HepG2 (cell line): ENCODE data around the gene CCNL1. TPM values are rescaled to one million over a fixed set of nuclear protein-coding genes. Genes with fewer than 3 reads are reported as not detected.

Source experiments
- CAMTA2 ChIP-seq: sonication (generic); formaldehyde crosslinking; IDR thresholded peaks from 2 replicates; pipeline ENCODE4 v1.4.0; 2020; ENCODE audit warnings: mild to moderate bottlenecking, missing genetic modification reagents, borderline replicate concordance
- FOXA3 ChIP-seq: IDR thresholded peaks from 2 replicates; pipeline ENCODE4 v1.6.1; 2016; ENCODE audit warnings: missing genetic modification reagents, missing compliant biosample characterization
- FOXK2 ChIP-seq: fragments of 450-650 bp; IDR thresholded peaks from 2 replicates; pipeline ENCODE4 v1.6.1; 2016
- MED8 ChIP-seq: sonication (generic); formaldehyde crosslinking; IDR thresholded peaks from 2 replicates; pipeline ENCODE4 v1.8.1; 2023; ENCODE audit warnings: mild to moderate bottlenecking, missing genetic modification reagents; ENCODE audit not compliant: insufficient replicate concordance
- POLR2AphosphoS5 ChIP-seq: IDR thresholded peaks from 2 replicates; pipeline ENCODE4 v1.6.1; 2012; ENCODE audit warnings: low read depth, low read length
- PTBP1 ChIP-seq: fragments of 200-400 bp; formaldehyde crosslinking; IDR thresholded peaks from 2 replicates; pipeline ENCODE4 v1.6.1; 2018; ENCODE audit warnings: low read length, low read depth; ENCODE audit not compliant: poor library complexity, severe bottlenecking
- SRF ChIP-seq: IDR thresholded peaks from 2 replicates; pipeline ENCODE4 v1.6.1; 2011; ENCODE audit warnings: mild to moderate bottlenecking, low read depth, low read length, moderate library complexity
- TBP ChIP-seq: sonication (generic); formaldehyde crosslinking; IDR thresholded peaks from 2 replicates; pipeline ENCODE4 v1.5.0; 2020; ENCODE audit warnings: missing genetic modification reagents
- TIGD3 ChIP-seq: sonication (generic); formaldehyde crosslinking; IDR thresholded peaks from 2 replicates; pipeline ENCODE4 v1.5.1; 2020; ENCODE audit warnings: mild to moderate bottlenecking, missing genetic modification reagents, borderline replicate concordance
- ZHX2 ChIP-seq, 2 experiments: sonication (generic) in 1 of 2; formaldehyde crosslinking in 1 of 2; IDR thresholded peaks; 2 replicates each; pipeline versions ENCODE4 v1.6.1 to v1.9.0; 2014 to 2022; ENCODE audit warnings: antibody characterized with exemption in 1 of 2, borderline replicate concordance in 1 of 2, inconsistent platforms in 1 of 2, low read depth in 1 of 2, missing genetic modification reagents in 1 of 2
- polyA plus RNA-seq, 8 experiments: library from polyadenylated mRNA; depleted of rRNA in 3 of 8; stranded (reverse) in 7 of 8; unstranded in 1 of 8; fragments of >200 nt; fragmentation: Illumina TruSeq in 4 of 8; extraction: Trizol in 4 of 8; gene quantifications; 2 replicates each; pipeline versions ENCODE4 v1.2.1 to v1.2.3, GENCODE V29; 2011 to 2016; ENCODE audit warnings: low read depth in 4 of 8, missing spikeins in 1 of 8, mixed read lengths in 1 of 8; ENCODE audit not compliant: insufficient read depth in 1 of 8
- total RNA-seq, 5 experiments: library from RNA; depleted of rRNA; stranded (reverse); fragments of >200 nt; fragmentation: Illumina TruSeq; extraction: Trizol; gene quantifications; 2 replicates each; pipeline ENCODE4 v1.2.3, GENCODE V29; 2016; ENCODE audit warnings: low read depth in 1 of 5
- TF ChIP-seq, protein P1 (sequence below): sonication (generic); formaldehyde crosslinking; IDR thresholded peaks from 2 replicates; pipeline ENCODE4 v1.4.0; 2020; ENCODE audit warnings: missing genetic modification reagents
- TF ChIP-seq, protein P2 (sequence below): fragments of 450-650 bp; IDR thresholded peaks from 2 replicates; pipeline ENCODE4 v1.6.1; 2017; ENCODE audit warnings: mild to moderate bottlenecking

CCNL1 gene
- total and polyA plus RNA-seq, 2 of the 13 experiments (the other 11 are each of a cell fraction or from before 2014, with no cell fraction given) = 151 to 303 TPM

GRCh38 chr3:157159762-157160657 is at the start of gene CCNL1 (continued):
- TF ChIP-seq ZHX2 (IDR thresholded peaks at IDR 0.05; ENCODE audit: low read depth) (peak; percentile 97), ZHX2 (CRISPR knock-in tag; IDR thresholded peaks at IDR 0.05; ENCODE audit: borderline replicate concordance) (no peak; the same call in 1 of the 2 replicates), SRF (no peak), TIGD3 (peak; percentile 59), FOXA3 (peak; percentile 83), CAMTA2 (CRISPR knock-in tag) (peak; percentile 91), FOXK2 (no peak), PTBP1 (peak; percentile 33), POLR2AphosphoS5 (peak; percentile 97), MED8 (CRISPR knock-in tag) (peak; percentile 94), TBP (CRISPR knock-in tag) (peak; percentile 83; the same call in 1 of the 2 replicates)
- TF ChIP-seq, protein P1, sequence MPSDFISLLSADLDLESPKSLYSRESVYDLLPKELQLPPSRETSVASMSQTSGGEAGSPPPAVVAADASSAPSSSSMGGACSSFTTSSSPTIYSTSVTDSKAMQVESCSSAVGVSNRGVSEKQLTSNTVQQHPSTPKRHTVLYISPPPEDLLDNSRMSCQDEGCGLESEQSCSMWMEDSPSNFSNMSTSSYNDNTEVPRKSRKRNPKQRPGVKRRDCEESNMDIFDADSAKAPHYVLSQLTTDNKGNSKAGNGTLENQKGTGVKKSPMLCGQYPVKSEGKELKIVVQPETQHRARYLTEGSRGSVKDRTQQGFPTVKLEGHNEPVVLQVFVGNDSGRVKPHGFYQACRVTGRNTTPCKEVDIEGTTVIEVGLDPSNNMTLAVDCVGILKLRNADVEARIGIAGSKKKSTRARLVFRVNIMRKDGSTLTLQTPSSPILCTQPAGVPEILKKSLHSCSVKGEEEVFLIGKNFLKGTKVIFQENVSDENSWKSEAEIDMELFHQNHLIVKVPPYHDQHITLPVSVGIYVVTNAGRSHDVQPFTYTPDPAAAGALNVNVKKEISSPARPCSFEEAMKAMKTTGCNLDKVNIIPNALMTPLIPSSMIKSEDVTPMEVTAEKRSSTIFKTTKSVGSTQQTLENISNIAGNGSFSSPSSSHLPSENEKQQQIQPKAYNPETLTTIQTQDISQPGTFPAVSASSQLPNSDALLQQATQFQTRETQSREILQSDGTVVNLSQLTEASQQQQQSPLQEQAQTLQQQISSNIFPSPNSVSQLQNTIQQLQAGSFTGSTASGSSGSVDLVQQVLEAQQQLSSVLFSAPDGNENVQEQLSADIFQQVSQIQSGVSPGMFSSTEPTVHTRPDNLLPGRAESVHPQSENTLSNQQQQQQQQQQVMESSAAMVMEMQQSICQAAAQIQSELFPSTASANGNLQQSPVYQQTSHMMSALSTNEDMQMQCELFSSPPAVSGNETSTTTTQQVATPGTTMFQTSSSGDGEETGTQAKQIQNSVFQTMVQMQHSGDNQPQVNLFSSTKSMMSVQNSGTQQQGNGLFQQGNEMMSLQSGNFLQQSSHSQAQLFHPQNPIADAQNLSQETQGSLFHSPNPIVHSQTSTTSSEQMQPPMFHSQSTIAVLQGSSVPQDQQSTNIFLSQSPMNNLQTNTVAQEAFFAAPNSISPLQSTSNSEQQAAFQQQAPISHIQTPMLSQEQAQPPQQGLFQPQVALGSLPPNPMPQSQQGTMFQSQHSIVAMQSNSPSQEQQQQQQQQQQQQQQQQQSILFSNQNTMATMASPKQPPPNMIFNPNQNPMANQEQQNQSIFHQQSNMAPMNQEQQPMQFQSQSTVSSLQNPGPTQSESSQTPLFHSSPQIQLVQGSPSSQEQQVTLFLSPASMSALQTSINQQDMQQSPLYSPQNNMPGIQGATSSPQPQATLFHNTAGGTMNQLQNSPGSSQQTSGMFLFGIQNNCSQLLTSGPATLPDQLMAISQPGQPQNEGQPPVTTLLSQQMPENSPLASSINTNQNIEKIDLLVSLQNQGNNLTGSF (CRISPR knock-in tag) = peak; percentile 71
- TF ChIP-seq, protein P2, sequence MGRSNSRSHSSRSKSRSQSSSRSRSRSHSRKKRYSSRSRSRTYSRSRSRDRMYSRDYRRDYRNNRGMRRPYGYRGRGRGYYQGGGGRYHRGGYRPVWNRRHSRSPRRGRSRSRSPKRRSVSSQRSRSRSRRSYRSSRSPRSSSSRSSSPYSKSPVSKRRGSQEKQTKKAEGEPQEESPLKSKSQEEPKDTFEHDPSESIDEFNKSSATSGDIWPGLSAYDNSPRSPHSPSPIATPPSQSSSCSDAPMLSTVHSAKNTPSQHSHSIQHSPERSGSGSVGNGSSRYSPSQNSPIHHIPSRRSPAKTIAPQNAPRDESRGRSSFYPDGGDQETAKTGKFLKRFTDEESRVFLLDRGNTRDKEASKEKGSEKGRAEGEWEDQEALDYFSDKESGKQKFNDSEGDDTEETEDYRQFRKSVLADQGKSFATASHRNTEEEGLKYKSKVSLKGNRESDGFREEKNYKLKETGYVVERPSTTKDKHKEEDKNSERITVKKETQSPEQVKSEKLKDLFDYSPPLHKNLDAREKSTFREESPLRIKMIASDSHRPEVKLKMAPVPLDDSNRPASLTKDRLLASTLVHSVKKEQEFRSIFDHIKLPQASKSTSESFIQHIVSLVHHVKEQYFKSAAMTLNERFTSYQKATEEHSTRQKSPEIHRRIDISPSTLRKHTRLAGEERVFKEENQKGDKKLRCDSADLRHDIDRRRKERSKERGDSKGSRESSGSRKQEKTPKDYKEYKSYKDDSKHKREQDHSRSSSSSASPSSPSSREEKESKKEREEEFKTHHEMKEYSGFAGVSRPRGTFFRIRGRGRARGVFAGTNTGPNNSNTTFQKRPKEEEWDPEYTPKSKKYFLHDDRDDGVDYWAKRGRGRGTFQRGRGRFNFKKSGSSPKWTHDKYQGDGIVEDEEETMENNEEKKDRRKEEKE = no peak
